Uterus (tissue), 4 donors: Measurements from ENCODE around the gene C9orf50. TPM values are rescaled to one million over a fixed set of nuclear protein-coding genes. Genes with fewer than 3 reads are reported as not detected.

Experiments
- DNase-seq, 2 donors: peaks; one replicate each; pipeline ENCODE4 v3.0.0-alpha.2; 2019 to 2020
- H3K27ac ChIP-seq, 2 donors: fragments of 200-600 bp; sonication (generic); 1 replicate in 1 of 2; 2 replicates in 1 of 2; pipeline ENCODE4 v1.5.1; 2016 to 2018
- H3K27me3 ChIP-seq, 2 donors: fragments of 200-600 bp; sonication (generic); one replicate each; pipeline ENCODE4 v1.5.1; 2018 to 2019; ENCODE audit warnings: control low read depth in 1 of 2
- H3K36me3 ChIP-seq, 2 donors: fragments of 200-600 bp; sonication (generic); one replicate each; pipeline ENCODE4 v1.5.1; 2019; ENCODE audit warnings: control low read depth in 1 of 2
- H3K4me1 ChIP-seq, 2 donors: fragments of 200-600 bp; sonication (generic); one replicate each; pipeline ENCODE4 v1.5.1; 2018 to 2019; ENCODE audit warnings: control low read depth in 1 of 2
- H3K4me3 ChIP-seq, 2 donors: fragments of 200-600 bp; sonication (generic); 1 replicate in 1 of 2; 2 replicates in 1 of 2; pipeline ENCODE4 v1.5.1; 2018 to 2019; ENCODE audit warnings: mild to moderate bottlenecking in 1 of 2
- H3K9me3 ChIP-seq, 2 donors: fragments of 200-600 bp; sonication (generic); one replicate each; pipeline ENCODE4 v1.5.1; 2019; ENCODE audit warnings: control low read depth in 1 of 2
- CTCF ChIP-seq, 4 experiments: fragments of 200-600 bp in 2 of 4; fragments of 450-650 bp in 2 of 4; sonication (generic) in 2 of 4; IDR thresholded peaks; one replicate each; pipeline ENCODE4 v1.5.1; 2016 to 2019; ENCODE audit warnings: antibody characterized with exemption in 4 of 4, mild to moderate bottlenecking in 2 of 4, moderate library complexity in 1 of 4
- POLR2A ChIP-seq, 2 donors: fragments of 450-650 bp; IDR thresholded peaks; one replicate each; pipeline ENCODE4 v1.6.1; 2016; ENCODE audit warnings: antibody characterized with exemption in 2 of 2, mild to moderate bottlenecking in 1 of 2, moderate library complexity in 1 of 2
- intact Hi-C: fragments of 100-400 bp; cut with DNase I; formaldehyde crosslinking; loops from one replicate; pipeline ENCODE4 v1.15.1; 2023; ENCODE audit warnings: low total_unique reads
- total RNA-seq, 4 donors: library from RNA; depleted of rRNA in 3 of 4; stranded (reverse); fragments of >200 nt in 3 of 4; gene quantifications; one replicate each; pipeline versions ENCODE4 v1.1.0 to v1.2.4, GENCODE V29; 2014 to 2023
- donor health status: DM: yes; HTN: yes; CAD: no.

Gene C9orf50
- total RNA-seq, 4 donors from 2014 or later: 0.35 TPM; not detected in 3

- no peaks in the 10 kb centered on the region for H3K27me3 ChIP-seq
- no peak for DNase-seq
- no peaks in the 10 kb centered on the region for H3K9me3 ChIP-seq
- intact Hi-C loops: no loop called here
- H3K27ac ChIP-seq: no peak overlapping the region
- no peak overlapping the region for H3K4me3 ChIP-seq
- H3K36me3 ChIP-seq: no peaks in the 10 kb centered on the region
- TF ChIP-seq CTCF (IDR thresholded peaks at IDR 0.05) (no peak), POLR2A (IDR thresholded peaks at IDR 0.05) (no peak)
- H3K4me1 ChIP-seq: no peaks in the 10 kb centered on the region
These were observed 33.2 kb downstream of the C9orf50 start for GRCh38 chr9:129587487-129588262.

GRCh38 chr9:129586685-129587084 lies 34.2 kb downstream of the C9orf50 start:
- Histone ChIP-seq H3K27me3 (no peaks in the 10 kb centered on the region), H3K4me1 (no peaks in the 10 kb centered on the region), H3K36me3 (no peaks in the 10 kb centered on the region), H3K9me3 (no peaks in the 10 kb centered on the region), H3K27ac (no peak overlapping the region), H3K4me3 (no peak overlapping the region)
- TF ChIP-seq POLR2A (IDR thresholded peaks at IDR 0.05) (no peak), CTCF (IDR thresholded peaks at IDR 0.05) (no peak)
- DNase-seq: no peak
- intact Hi-C loops: no loop called here

GRCh38 chr9:129586245-129586644 lies 34.7 kb downstream of the C9orf50 start:
- H3K36me3 ChIP-seq: no peaks in the 10 kb centered on the region
- intact Hi-C loops: no loop called here
- no peak for DNase-seq
- H3K9me3 ChIP-seq: no peaks in the 10 kb centered on the region
- no peak overlapping the region for H3K4me3 ChIP-seq
- TF ChIP-seq POLR2A (IDR thresholded peaks at IDR 0.05): no peak
- TF ChIP-seq CTCF (IDR thresholded peaks at IDR 0.05): no peak
- no peaks in the 10 kb centered on the region for H3K27me3 ChIP-seq
- no peak overlapping the region for H3K27ac ChIP-seq
- no peaks in the 10 kb centered on the region for H3K4me1 ChIP-seq

- Histone ChIP-seq H3K4me1 (no peaks in the 10 kb centered on the region), H3K27me3 (no peaks in the 10 kb centered on the region), H3K4me3 (no peak overlapping the region), H3K36me3 (no peaks in the 10 kb centered on the region), H3K27ac (no peak overlapping the region), H3K9me3 (no peaks in the 10 kb centered on the region)
- intact Hi-C loops: no loop called here
- DNase-seq: no peak
- TF ChIP-seq POLR2A (IDR thresholded peaks at IDR 0.05): no peak
- TF ChIP-seq CTCF (IDR thresholded peaks at IDR 0.05): no peak
These were observed 35.5 kb downstream of the C9orf50 start for GRCh38 chr9:129585352-129585751.

- H3K36me3 ChIP-seq: no peaks in the 10 kb centered on the region
- intact Hi-C loops: no loop called here
- no peak for TF ChIP-seq CTCF (IDR thresholded peaks at IDR 0.05)
- no peak for TF ChIP-seq POLR2A (IDR thresholded peaks at IDR 0.05)
- peak; percentile 71 to 84 for DNase-seq
- no peaks in the 10 kb centered on the region for H3K4me1 ChIP-seq
- no peak overlapping the region for H3K4me3 ChIP-seq
- peak overlapping the region in 1 of 2 donors; percentile 11 for H3K27ac ChIP-seq
- H3K9me3 ChIP-seq: no peaks in the 10 kb centered on the region
- H3K27me3 ChIP-seq: no peaks in the 10 kb centered on the region
These were observed 36.8 kb downstream of the C9orf50 start for GRCh38 chr9:129584136-129584535.
